Kidney (tissue), 14 donors: ENCODE data around the gene GPX3. TPM values are rescaled to one million over a fixed set of nuclear protein-coding genes. Genes with fewer than 3 reads are reported as not detected.

ENCODE experiments used
- DNase-seq, 5 donors: peaks; one replicate each; pipeline ENCODE4 v3.0.0-alpha.2; 2013 to 2020
- FAIRE-seq: peaks from 2 replicates; lab custom pipeline; 2012; peaks lifted over from hg19 to GRCh38; lab: Jason Lieb, UNC
- H3K27ac ChIP-seq, 2 donors: one replicate each; pipeline ENCODE4 v1.7.0; 2013; ENCODE audit warnings: low read depth in 2 of 2, low read length in 2 of 2, inconsistent platforms in 1 of 2
- H3K27me3 ChIP-seq: one replicate; pipeline ENCODE4 v1.7.1; 2013; ENCODE audit warnings: low read length, inconsistent platforms; ENCODE audit not compliant: control insufficient read depth, insufficient read depth
- H3K36me3 ChIP-seq, 3 donors: one replicate each; pipeline versions ENCODE4 v1.7.0 to v1.7.1; 2013; ENCODE audit warnings: low read length in 3 of 3, control low read depth in 1 of 3, inconsistent platforms in 1 of 3; ENCODE audit not compliant: insufficient read depth in 3 of 3, control insufficient read depth in 2 of 3
- H3K4me1 ChIP-seq, 3 donors: one replicate each; pipeline versions ENCODE4 v1.7.0 to v1.7.1; 2013; ENCODE audit warnings: low read length in 3 of 3, inconsistent platforms in 1 of 3, low read depth in 1 of 3; ENCODE audit not compliant: control insufficient read depth in 2 of 3, insufficient read depth in 2 of 3
- H3K4me3 ChIP-seq, 3 donors: one replicate each; pipeline versions ENCODE4 v1.7.0 to v1.8.1; 2013; ENCODE audit warnings: low read length in 3 of 3, control low read depth in 1 of 3, inconsistent platforms in 1 of 3
- H3K9ac ChIP-seq, 3 donors: one replicate each; pipeline versions ENCODE4 v1.7.0 to v1.7.1; 2013; ENCODE audit warnings: low read length in 3 of 3, control low read depth in 1 of 3, inconsistent platforms in 1 of 3
- H3K9me3 ChIP-seq, 3 donors: one replicate each; pipeline versions ENCODE4 v1.7.0 to v1.7.1; 2013; ENCODE audit warnings: low read length in 3 of 3, control low read depth in 1 of 3, inconsistent platforms in 1 of 3; ENCODE audit not compliant: control insufficient read depth in 2 of 3, insufficient read depth in 1 of 3
- intact Hi-C: fragments of 100-400 bp; cut with DNase I; formaldehyde crosslinking; loops from one replicate; pipeline ENCODE4 v1.11.1; 2022
- polyA plus RNA-seq: library from polyadenylated mRNA; stranded (reverse); fragments of 350-450 nt; fragmentation: Illumina TruSeq; extraction: RNeasy Lipid Tissue Mini Kit (QIAGEN cat#74804); gene quantifications from one replicate; pipeline ENCODE4 v1.2.3, GENCODE V29; 2014; ENCODE audit warnings: low read depth, low replicate concordance; ENCODE audit not compliant: insufficient read depth
- total RNA-seq: library from RNA; stranded (reverse); fragmentation: NEBNext Ultra II Directional; extraction: Animal tissue kit (Norgen Biotek cat#: 25700); gene quantifications from one replicate; pipeline ENCODE4 v1.2.1, GENCODE V29; 2021
- TF ChIP-seq, protein P1 (sequence below): IDR thresholded peaks from 3 replicates; pipeline ENCODE4 v1.5.1; 2012; ENCODE audit warnings: mild to moderate bottlenecking, moderate library complexity, borderline replicate concordance; ENCODE audit not compliant: insufficient read depth; ENCODE audit errors: extremely low read depth
- donor health status: control.
- donor health status: control.
- donor health status: control.
- donor health status: control.
- donor health status: control.
- donor health status: DM: yes; HTN: yes; CAD: no.
- donor health status: Normal renal cell carcinoma (clear cell type).

The GPX3 gene
- total and polyA plus RNA-seq, 2 donors from 2014 or later: 1,327 to 27,893 TPM

DNA sequence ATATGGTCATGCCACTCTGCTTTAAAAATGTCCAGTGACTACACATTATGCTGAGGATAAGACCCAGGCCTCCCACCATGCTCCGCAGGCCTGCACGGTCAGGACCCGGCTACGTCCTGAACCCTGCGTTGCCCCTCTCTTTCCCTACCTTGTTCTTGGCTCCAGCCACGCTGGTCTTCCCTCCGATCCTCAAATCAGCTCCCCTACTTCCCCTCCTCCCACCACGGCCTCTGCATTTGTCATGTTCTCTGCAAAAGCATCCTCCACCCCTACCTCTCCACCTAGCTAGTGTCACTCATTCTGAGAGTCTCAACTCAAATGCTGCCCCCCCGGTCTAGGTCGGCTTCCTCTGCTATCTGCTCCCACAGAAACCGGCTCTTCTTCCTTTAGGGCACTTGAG, 11.2 kb downstream of the GPX3 start:
- Histone ChIP-seq H3K9ac (no peak overlapping the region), H3K4me3 (no peak overlapping the region), H3K27ac (no peak overlapping the region), H3K4me1 (peaks cover 0 to 8% (median 6%) of the 10 kb centered on the region in 3 donors), H3K36me3 (peaks cover 7 to 69% (median 55%) of the 10 kb centered on the region in 3 donors), H3K27me3 (no peaks in the 10 kb centered on the region), H3K9me3 (no peaks in the 10 kb centered on the region)
- intact Hi-C loops: no loop called here
- DNase-seq (no peak), FAIRE-seq (no peak)
- TF ChIP-seq, protein P1, sequence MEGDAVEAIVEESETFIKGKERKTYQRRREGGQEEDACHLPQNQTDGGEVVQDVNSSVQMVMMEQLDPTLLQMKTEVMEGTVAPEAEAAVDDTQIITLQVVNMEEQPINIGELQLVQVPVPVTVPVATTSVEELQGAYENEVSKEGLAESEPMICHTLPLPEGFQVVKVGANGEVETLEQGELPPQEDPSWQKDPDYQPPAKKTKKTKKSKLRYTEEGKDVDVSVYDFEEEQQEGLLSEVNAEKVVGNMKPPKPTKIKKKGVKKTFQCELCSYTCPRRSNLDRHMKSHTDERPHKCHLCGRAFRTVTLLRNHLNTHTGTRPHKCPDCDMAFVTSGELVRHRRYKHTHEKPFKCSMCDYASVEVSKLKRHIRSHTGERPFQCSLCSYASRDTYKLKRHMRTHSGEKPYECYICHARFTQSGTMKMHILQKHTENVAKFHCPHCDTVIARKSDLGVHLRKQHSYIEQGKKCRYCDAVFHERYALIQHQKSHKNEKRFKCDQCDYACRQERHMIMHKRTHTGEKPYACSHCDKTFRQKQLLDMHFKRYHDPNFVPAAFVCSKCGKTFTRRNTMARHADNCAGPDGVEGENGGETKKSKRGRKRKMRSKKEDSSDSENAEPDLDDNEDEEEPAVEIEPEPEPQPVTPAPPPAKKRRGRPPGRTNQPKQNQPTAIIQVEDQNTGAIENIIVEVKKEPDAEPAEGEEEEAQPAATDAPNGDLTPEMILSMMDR: no peak

DNA sequence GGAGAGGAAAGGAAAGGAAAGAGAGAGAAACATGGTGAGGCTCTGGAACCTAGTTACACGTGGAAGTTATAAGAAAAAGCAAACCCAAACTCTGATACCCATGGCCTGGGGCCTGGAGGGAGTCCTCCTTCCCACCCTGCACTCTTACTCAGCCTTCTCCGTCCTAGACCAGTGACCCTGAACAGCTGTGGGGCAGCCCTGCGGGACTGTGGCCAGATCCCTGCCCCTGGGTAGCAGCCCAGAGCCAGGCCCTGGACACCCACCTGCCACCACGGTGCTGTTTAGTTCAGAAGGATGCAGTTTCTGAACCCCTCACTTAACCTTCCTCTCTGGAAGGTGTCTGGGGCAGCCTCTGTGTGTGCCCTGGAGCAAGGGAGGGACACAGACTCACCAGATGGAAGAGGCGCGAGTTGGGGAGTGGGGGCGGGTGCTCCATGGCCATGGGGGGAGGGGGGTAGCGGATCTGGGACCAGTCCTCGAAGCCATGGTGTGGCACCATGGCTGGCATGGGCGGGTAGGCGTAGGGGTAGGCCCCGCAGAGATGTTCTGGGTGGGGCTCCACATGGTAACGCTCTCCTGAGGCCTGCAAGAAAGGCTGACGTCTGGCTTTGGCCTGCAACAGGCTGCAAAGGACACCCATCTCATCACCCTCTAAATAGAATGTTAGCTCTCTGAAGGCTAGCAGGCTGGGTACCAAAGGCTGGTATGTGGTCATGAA, 13.0 kb downstream of the GPX3 start:
- no peak overlapping the region for H3K27ac ChIP-seq
- no peak for DNase-seq
- H3K9me3 ChIP-seq: no peaks in the 10 kb centered on the region
- peaks cover 5 to 53% (median 41%) of the 10 kb centered on the region in 3 donors for H3K36me3 ChIP-seq
- no peaks in the 10 kb centered on the region for H3K27me3 ChIP-seq
- TF ChIP-seq, protein P1: no peak
- H3K4me3 ChIP-seq: no peak overlapping the region
- H3K9ac ChIP-seq: no peak overlapping the region
- no peak for FAIRE-seq
- intact Hi-C loops: no loop called here
- peaks cover 0 to 16% (median 15%) of the 10 kb centered on the region in 3 donors for H3K4me1 ChIP-seq

DNA sequence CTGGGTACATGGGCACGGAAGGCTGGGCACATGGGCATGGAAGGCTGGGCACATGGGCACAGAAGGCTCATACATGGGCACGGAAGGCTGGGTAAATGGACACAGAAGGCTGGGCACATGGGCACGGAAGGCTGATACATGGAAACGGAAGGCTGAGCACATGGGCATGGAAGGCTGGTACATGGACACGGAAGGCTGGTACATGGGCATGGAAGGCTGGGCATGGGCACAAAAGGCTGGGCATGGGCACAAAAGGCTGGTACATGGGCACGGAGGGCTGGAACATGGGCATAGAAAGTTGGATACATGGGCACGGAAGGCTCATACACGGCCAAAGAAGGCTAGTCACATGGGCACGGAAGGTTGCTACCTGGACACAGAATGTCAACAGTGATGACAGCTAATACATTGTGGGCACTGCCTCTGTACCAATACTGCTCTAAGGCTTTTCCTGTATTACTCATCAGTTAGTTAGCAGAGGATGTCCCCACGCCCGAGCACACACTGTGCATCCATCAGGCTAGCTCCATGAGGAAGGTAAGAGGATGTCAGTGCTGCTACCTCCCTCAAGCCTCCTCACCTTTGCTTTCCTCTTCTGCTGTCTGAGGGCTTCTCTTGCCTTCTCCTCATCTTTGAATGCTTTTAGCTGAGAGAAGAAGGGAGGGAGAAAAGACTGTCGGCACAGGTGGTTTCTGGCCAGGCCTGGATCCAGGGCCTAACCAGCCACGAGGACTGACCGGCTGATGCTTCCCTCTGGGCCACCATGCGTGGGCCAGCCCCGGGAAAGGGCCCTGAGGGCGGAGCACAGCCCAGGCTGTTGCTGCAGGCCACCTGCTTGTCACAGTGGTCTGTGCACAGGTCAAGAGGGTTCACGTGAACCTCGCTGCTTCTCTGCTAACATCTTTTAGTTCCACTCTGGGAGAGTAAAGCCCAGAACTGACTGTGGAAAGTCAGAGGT, 14.3 kb downstream of the GPX3 start:
- Histone ChIP-seq H3K9me3 (no peaks in the 10 kb centered on the region), H3K27me3 (no peaks in the 10 kb centered on the region), H3K4me3 (no peak overlapping the region), H3K4me1 (peaks cover 0 to 27% (median 26%) of the 10 kb centered on the region in 3 donors), H3K36me3 (peaks cover 5 to 64% (median 47%) of the 10 kb centered on the region in 3 donors), H3K27ac (no peak overlapping the region), H3K9ac (no peak overlapping the region)
- FAIRE-seq (no peak), DNase-seq (peak in 1 of 5 donors; percentile 55)
- TF ChIP-seq, protein P1: no peak
- intact Hi-C loops: no loop called here
